D721Med (cell line): ENCODE results near the gene RPL7A.

ENCODE experiments used
- DNase-seq: peaks from one replicate; pipeline ENCODE4 v3.0.0; 2011; ENCODE audit warnings: low spot score; ENCODE audit not compliant: insufficient read length
- FAIRE-seq: peaks from 2 replicates; lab custom pipeline; 2011; peaks lifted over from hg19 to GRCh38; lab: Jason Lieb, UNC
- CTCF ChIP-seq: IDR thresholded peaks from 2 replicates; pipeline ENCODE4 v1.5.1; 2012; ENCODE audit warnings: mild to moderate bottlenecking, control low read depth; ENCODE audit not compliant: insufficient read depth; ENCODE audit errors: missing control alignments

Gene RPL7A

DNA sequence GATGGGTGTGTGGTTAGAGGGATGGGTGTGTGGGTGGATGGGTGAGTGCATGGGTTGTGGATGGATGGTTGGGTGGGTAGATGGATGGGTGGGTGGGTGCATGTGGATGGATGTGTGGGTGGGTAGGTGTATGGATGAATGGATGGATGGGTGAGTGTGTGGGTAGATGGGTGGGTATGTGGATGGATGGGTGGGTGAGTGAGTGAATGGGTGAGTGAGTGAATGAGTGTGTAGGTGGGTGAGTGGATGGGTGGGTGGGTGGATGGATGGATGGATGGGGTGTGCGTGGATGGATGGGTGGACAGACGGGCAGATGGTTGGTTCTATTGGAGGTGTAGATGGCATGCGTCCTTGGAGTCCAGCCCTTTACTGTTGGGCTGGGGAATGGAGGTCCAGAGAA, 45.4 kb downstream of the RPL7A start:
- TF ChIP-seq CTCF: no peak
- DNase-seq (peak; percentile 3), FAIRE-seq (no peak)

GRCh38 chr9:133394687-133395271, 46.8 kb downstream of the RPL7A start:
- DNase-seq (peak; percentile 6), FAIRE-seq (no peak)
- TF ChIP-seq CTCF: no peak

DNA sequence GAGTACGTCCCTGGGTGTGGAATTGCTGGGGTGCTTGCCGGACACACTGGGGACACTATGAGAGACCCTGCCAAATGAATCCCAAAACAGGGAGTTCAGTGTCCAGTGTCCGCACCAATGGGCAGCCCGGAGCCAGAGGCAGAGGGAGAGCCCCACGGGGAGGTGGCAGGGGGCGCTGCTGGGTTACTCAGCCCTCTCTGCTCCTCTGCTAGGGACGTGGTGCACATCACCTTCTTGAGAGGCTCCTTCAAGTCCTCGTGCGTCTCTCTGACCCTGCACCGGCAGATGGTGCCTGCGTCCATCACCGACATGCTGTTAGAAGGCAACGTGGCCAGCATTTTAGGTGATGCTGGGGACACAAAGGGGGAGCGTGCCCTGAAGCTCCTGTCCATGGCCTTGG, 48.9 kb downstream of the RPL7A start:
- peak; percentile 18 for TF ChIP-seq CTCF
- DNase-seq (peak; percentile 23), FAIRE-seq (no peak)

DNA sequence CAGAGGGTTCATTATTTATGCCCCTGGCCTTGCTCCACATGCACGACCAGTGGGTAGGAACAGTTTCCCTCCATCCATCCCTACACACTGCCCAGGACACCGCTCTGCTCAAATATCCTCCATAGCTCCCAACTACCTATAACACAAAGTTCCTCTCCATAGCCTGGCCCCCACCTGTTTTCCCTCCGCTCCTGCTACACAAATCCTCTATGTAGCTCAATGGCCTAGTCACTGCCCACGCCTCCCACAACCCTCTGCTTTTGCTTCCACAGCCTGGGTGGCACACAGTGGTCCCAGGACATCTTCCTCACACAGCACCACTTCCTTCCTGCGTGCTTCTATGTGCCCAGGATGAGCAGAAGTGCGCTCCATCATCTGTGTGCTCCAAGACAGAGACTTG, 49.4 kb downstream of the RPL7A start:
- TF ChIP-seq CTCF: no peak
- DNase-seq: peak; percentile 2
- no peak for FAIRE-seq

DNA sequence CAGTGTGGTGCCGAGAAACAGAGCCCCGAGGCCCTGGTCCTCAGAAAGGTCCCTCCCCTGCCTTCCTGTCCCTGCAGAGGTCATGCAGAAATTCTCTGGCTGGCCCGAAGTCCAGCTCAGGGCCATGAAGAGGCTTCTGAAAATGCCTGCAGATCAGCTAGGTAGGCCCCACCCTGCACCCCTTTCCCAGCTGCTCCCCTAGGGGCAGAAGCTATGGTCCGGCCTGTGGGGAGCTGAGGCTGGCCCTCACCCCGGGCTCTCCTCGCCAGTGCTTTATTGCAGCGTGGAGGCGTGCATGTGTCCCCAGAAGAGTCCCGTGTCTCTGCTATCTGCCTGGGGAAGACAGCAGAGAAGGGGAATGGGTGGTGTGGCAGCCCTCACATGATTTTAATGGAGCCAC, 49.9 kb downstream of the RPL7A start:
- no peak for TF ChIP-seq CTCF
- DNase-seq (no peak), FAIRE-seq (no peak)

- DNase-seq (peak; percentile 4), FAIRE-seq (no peak)
- no peak for TF ChIP-seq CTCF
Observed at GRCh38 chr9:133400292-133400691, 52.3 kb downstream of the RPL7A start.
